HG02943 (cell line): ENCODE results near the gene HERPUD2.

Experiments used
- ATAC-seq: cut with Tn5 transposase; IDR thresholded peaks from one replicate; pipeline ENCODE4 v1.9.1; 2021; ENCODE audit warnings: mild to moderate bottlenecking, low read depth, moderate library complexity; ENCODE audit not compliant: unreplicated experiment

The HERPUD2 gene

GRCh38 chr7:35694784-35695472 is at the start of gene HERPUD2:
Gene HERPUD2, minus strand, starts transcription at chr7:35695135. Its CDS starts 805 bp downstream, at chr7:35694330.
- peak; percentile 92 for ATAC-seq

- ATAC-seq = no peak
Observed at GRCh38 chr7:35738889-35739288, 44.0 kb upstream of the HERPUD2 start.

GRCh38 chr7:35736725-35737124 is 41.8 kb upstream of the HERPUD2 start:
- no peak for ATAC-seq

- ATAC-seq = no peak
Observed at GRCh38 chr7:35735396-35735795, 40.5 kb upstream of the HERPUD2 start.

GRCh38 chr7:35734001-35734483 is 39.1 kb upstream of the HERPUD2 start:
- ATAC-seq = no peak

- no peak for ATAC-seq
Observed at GRCh38 chr7:35731349-35731748, 36.4 kb upstream of the HERPUD2 start.

- ATAC-seq = peak; percentile 43
Observed at GRCh38 chr7:35729061-35729783, 34.3 kb upstream of the HERPUD2 start.

GRCh38 chr7:35728412-35729060 is 33.6 kb upstream of the HERPUD2 start:
- no peak for ATAC-seq

- ATAC-seq = no peak
Observed at GRCh38 chr7:35727571-35727970, 32.6 kb upstream of the HERPUD2 start.

GRCh38 chr7:35726654-35727053 is 31.7 kb upstream of the HERPUD2 start:
- no peak for ATAC-seq

GRCh38 chr7:35725280-35725680 is 30.3 kb upstream of the HERPUD2 start:
- ATAC-seq = peak; percentile 49

- ATAC-seq = no peak
Observed at GRCh38 chr7:35723011-35723410, 28.1 kb upstream of the HERPUD2 start.

GRCh38 chr7:35722054-35722849 is 27.3 kb upstream of the HERPUD2 start:
- ATAC-seq = no peak

GRCh38 chr7:35721288-35721687 is 26.4 kb upstream of the HERPUD2 start:
- ATAC-seq = no peak

- ATAC-seq = no peak
Observed at GRCh38 chr7:35720849-35721248, 25.9 kb upstream of the HERPUD2 start.

GRCh38 chr7:35720032-35720431 is 25.1 kb upstream of the HERPUD2 start:
- ATAC-seq = no peak

- ATAC-seq = no peak
Observed at GRCh38 chr7:35718047-35718446, 23.1 kb upstream of the HERPUD2 start.

- no peak for ATAC-seq
Observed at GRCh38 chr7:35717516-35717915, 22.6 kb upstream of the HERPUD2 start.

GRCh38 chr7:35717013-35717412 is 22.1 kb upstream of the HERPUD2 start:
- ATAC-seq = no peak

GRCh38 chr7:35716038-35716803 is 21.3 kb upstream of the HERPUD2 start:
- ATAC-seq = no peak
